Liver (tissue), 9 donors: ENCODE measurements around the gene PAIP2. TPM values are rescaled to one million over a fixed set of nuclear protein-coding genes. Genes with fewer than 3 reads are reported as not detected.

Source experiments
- DNase-seq: peaks from one replicate; pipeline ENCODE4 v3.0.0-alpha.2; 2017; ENCODE audit warnings: low spot score
- H3K27ac ChIP-seq, 2 donors: one replicate each; pipeline ENCODE4 v1.7.0; 2013; ENCODE audit warnings: inconsistent platforms in 2 of 2, low read length in 2 of 2, control low read depth in 1 of 2, low read depth in 1 of 2, mild to moderate bottlenecking in 1 of 2
- H3K27me3 ChIP-seq, 4 donors: one replicate each; pipeline versions ENCODE4 v1.6.1 to v1.7.0; 2013; ENCODE audit warnings: low read length in 3 of 4, inconsistent platforms in 1 of 4, mild to moderate bottlenecking in 1 of 4, moderate library complexity in 1 of 4; ENCODE audit not compliant: control insufficient read depth in 4 of 4, insufficient read depth in 4 of 4
- H3K36me3 ChIP-seq, 4 donors: one replicate each; pipeline versions ENCODE4 v1.6.1 to v1.7.0; 2013; ENCODE audit warnings: low read length in 3 of 4, mild to moderate bottlenecking in 3 of 4, low read depth in 1 of 4, moderate library complexity in 1 of 4; ENCODE audit not compliant: control insufficient read depth in 4 of 4, insufficient read depth in 3 of 4
- H3K4me1 ChIP-seq, 4 donors: one replicate each; pipeline versions ENCODE4 v1.6.1 to v1.7.0; 2013; ENCODE audit warnings: low read length in 3 of 4, mild to moderate bottlenecking in 3 of 4, moderate library complexity in 1 of 4; ENCODE audit not compliant: control insufficient read depth in 4 of 4, insufficient read depth in 4 of 4
- H3K4me3 ChIP-seq, 3 donors: one replicate each; pipeline versions ENCODE4 v1.6.1 to v1.7.0; 2013; ENCODE audit warnings: low read length in 3 of 3, control low read depth in 1 of 3, low read depth in 1 of 3, mild to moderate bottlenecking in 1 of 3
- H3K9ac ChIP-seq, 2 donors: one replicate each; pipeline ENCODE4 v1.7.0; 2013; ENCODE audit warnings: low read length in 2 of 2, mild to moderate bottlenecking in 2 of 2, moderate library complexity in 2 of 2, control low read depth in 1 of 2, low read depth in 1 of 2
- H3K9me3 ChIP-seq, 4 donors: one replicate each; pipeline versions ENCODE4 v1.6.1 to v1.7.0; 2013; ENCODE audit warnings: low read length in 3 of 4; ENCODE audit not compliant: control insufficient read depth in 4 of 4
- ATF3 ChIP-seq: IDR thresholded peaks from 2 replicates; pipeline ENCODE4 v1.6.1; 2016; ENCODE audit warnings: antibody characterized with exemption
- EGR1 ChIP-seq, 2 donors: IDR thresholded peaks; 2 replicates each; pipeline ENCODE4 v1.6.1; 2016 to 2018; ENCODE audit warnings: antibody characterized with exemption in 2 of 2, low read depth in 2 of 2
- FOXA1 ChIP-seq: IDR thresholded peaks from 2 replicates; pipeline ENCODE4 v1.6.1; 2016; ENCODE audit warnings: antibody characterized with exemption
- FOXA2 ChIP-seq: IDR thresholded peaks from 2 replicates; pipeline ENCODE4 v1.6.1; 2016; ENCODE audit warnings: antibody characterized with exemption
- GABPA ChIP-seq, 2 donors: IDR thresholded peaks in 1 of 2; conservative IDR thresholded peaks in 1 of 2; 2 replicates each; pipeline ENCODE4 v1.6.1; 2016; ENCODE audit warnings: antibody characterized with exemption in 2 of 2, mild to moderate bottlenecking in 1 of 2, moderate library complexity in 1 of 2
- HNF4A ChIP-seq, 2 donors: conservative IDR thresholded peaks; 2 replicates each; pipeline ENCODE4 v1.6.1; 2016; ENCODE audit warnings: antibody characterized with exemption in 2 of 2, mild to moderate bottlenecking in 2 of 2
- HNF4G ChIP-seq: IDR thresholded peaks from 2 replicates; pipeline ENCODE4 v1.6.1; 2016; ENCODE audit warnings: antibody characterized with exemption
- JUND ChIP-seq, 2 donors: IDR thresholded peaks; 2 replicates each; pipeline ENCODE4 v1.6.1; 2016; ENCODE audit warnings: antibody characterized with exemption in 2 of 2
- NR2F2 ChIP-seq: IDR thresholded peaks from 2 replicates; pipeline ENCODE4 v1.6.1; 2016; ENCODE audit warnings: antibody characterized with exemption
- RAD21 ChIP-seq, 2 donors: IDR thresholded peaks; 2 replicates each; pipeline ENCODE4 v1.6.1; 2016; ENCODE audit warnings: antibody characterized with exemption in 2 of 2, mild to moderate bottlenecking in 2 of 2
- RXRA ChIP-seq, 2 donors: IDR thresholded peaks; 2 replicates each; pipeline ENCODE4 v1.6.1; 2017 to 2018; ENCODE audit warnings: antibody characterized with exemption in 2 of 2, mild to moderate bottlenecking in 1 of 2
- SP1 ChIP-seq: IDR thresholded peaks from 2 replicates; pipeline ENCODE4 v1.6.1; 2018; ENCODE audit warnings: antibody characterized with exemption, mild to moderate bottlenecking
- TAF1 ChIP-seq: conservative IDR thresholded peaks from 2 replicates; pipeline ENCODE4 v1.6.1; 2016; ENCODE audit warnings: antibody characterized with exemption, mild to moderate bottlenecking
- YY1 ChIP-seq: IDR thresholded peaks from 2 replicates; pipeline ENCODE4 v1.6.1; 2016; ENCODE audit warnings: antibody characterized with exemption, mild to moderate bottlenecking
- WGBS: extraction: QIAGEN DNeasy Blood & Tissue Kit; methylation state at CpG from one replicate; pipeline ENCODE4 v1.1.7; 2013; 5-methylcytosine and 5-hydroxymethylcytosine counted together
- polyA plus RNA-seq, 2 donors: library from polyadenylated mRNA; stranded (reverse) in 1 of 2; unstranded in 1 of 2; fragments of 200-250 nt in 1 of 2; fragments of >200 nt in 1 of 2; fragmentation: Nextera tagmentation in 1 of 2; extraction: Ambion mirVana in 1 of 2; gene quantifications; one replicate each; pipeline versions ENCODE4 v1.2.1 to v1.2.3, GENCODE V29; 2013 to 2015
- total RNA-seq, 2 donors: library from RNA; depleted of rRNA; stranded (reverse); fragments of >200 nt; gene quantifications; one replicate each; pipeline ENCODE4 v1.2.3, GENCODE V29; 2014
- TF ChIP-seq, protein P1 (sequence below): IDR thresholded peaks from 2 replicates; pipeline ENCODE4 v1.6.1; 2016; ENCODE audit warnings: antibody characterized with exemption
- TF ChIP-seq, protein P2 (sequence below): IDR thresholded peaks from 2 replicates; pipeline ENCODE4 v1.6.1; 2016; ENCODE audit warnings: antibody characterized with exemption, mild to moderate bottlenecking
- TF ChIP-seq, protein P3 (sequence below): IDR thresholded peaks from 2 replicates; pipeline ENCODE4 v1.6.1; 2016; ENCODE audit warnings: antibody characterized with exemption
- TF ChIP-seq, protein P4 (sequence below): fragments of 150-350 bp; IDR thresholded peaks from 2 replicates; pipeline ENCODE4 v1.5.1; 2017; ENCODE audit warnings: improper control_type of control experiment, low read depth, low read length; ENCODE audit not compliant: missing input control
- donor health status: healthy.
- donor health status: healthy.
- donor health status: healthy.
- donor health status: healthy.
- donor health status: healthy.

Gene PAIP2
- total and polyA plus RNA-seq, 4 donors: 41.5 to 63.2 (median 45.1) TPM

GRCh38 chr5:139388198-139388821 is 46.7 kb downstream of the PAIP2 start (continued):
- no peak for TF ChIP-seq RXRA (IDR thresholded peaks at IDR 0.05)
- no peak for TF ChIP-seq NR2F2
- no peak for TF ChIP-seq ATF3
- no peak for TF ChIP-seq RAD21 (IDR thresholded peaks at IDR 0.05)

GRCh38 chr5:139389701-139390638 is 48.3 kb downstream of the PAIP2 start, which contains the start of gene MZB1:
MZB1 (minus strand) TSS chr5:139389913; CDS start chr5:139389856, 57 bp downstream.
- Histone ChIP-seq H3K4me3 (no peak within 1 kb of the TSS), H3K27me3 (peaks cover 0 to 3% (median 0%) of the 10 kb centered on the region in 4 donors), H3K27ac (peak within 1 kb of the TSS in 1 of 2 donors; percentile 25), H3K4me1 (peaks cover 16 to 30% (median 25%) of the 10 kb centered on the region in 4 donors), H3K9ac (no peak within 1 kb of the TSS), H3K36me3 (no peaks in the 10 kb centered on the region), H3K9me3 (no peaks in the 10 kb centered on the region)
- DNase-seq: no peak
- TF ChIP-seq HNF4A (conservative IDR thresholded peaks at IDR 0.05) (no peak), JUND (IDR thresholded peaks at IDR 0.05) (no peak), NR2F2 (no peak), HNF4G (no peak), FOXA1 (no peak), EGR1 (IDR thresholded peaks at IDR 0.05; ENCODE audit: low read depth in 2 of 2) (no peak), ATF3 (no peak), RAD21 (IDR thresholded peaks at IDR 0.05) (no peak), YY1 (no peak), RXRA (IDR thresholded peaks at IDR 0.05) (no peak), TAF1 (no peak), GABPA (IDR thresholded peaks at IDR 0.05 in 1 of 2, conservative IDR thresholded peaks at IDR 0.05 in 1 of 2) (no peak), SP1 (no peak), FOXA2 (no peak)
- TF ChIP-seq, protein P1, sequence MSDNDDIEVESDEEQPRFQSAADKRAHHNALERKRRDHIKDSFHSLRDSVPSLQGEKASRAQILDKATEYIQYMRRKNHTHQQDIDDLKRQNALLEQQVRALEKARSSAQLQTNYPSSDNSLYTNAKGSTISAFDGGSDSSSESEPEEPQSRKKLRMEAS: no peak
- TF ChIP-seq, protein P2, sequence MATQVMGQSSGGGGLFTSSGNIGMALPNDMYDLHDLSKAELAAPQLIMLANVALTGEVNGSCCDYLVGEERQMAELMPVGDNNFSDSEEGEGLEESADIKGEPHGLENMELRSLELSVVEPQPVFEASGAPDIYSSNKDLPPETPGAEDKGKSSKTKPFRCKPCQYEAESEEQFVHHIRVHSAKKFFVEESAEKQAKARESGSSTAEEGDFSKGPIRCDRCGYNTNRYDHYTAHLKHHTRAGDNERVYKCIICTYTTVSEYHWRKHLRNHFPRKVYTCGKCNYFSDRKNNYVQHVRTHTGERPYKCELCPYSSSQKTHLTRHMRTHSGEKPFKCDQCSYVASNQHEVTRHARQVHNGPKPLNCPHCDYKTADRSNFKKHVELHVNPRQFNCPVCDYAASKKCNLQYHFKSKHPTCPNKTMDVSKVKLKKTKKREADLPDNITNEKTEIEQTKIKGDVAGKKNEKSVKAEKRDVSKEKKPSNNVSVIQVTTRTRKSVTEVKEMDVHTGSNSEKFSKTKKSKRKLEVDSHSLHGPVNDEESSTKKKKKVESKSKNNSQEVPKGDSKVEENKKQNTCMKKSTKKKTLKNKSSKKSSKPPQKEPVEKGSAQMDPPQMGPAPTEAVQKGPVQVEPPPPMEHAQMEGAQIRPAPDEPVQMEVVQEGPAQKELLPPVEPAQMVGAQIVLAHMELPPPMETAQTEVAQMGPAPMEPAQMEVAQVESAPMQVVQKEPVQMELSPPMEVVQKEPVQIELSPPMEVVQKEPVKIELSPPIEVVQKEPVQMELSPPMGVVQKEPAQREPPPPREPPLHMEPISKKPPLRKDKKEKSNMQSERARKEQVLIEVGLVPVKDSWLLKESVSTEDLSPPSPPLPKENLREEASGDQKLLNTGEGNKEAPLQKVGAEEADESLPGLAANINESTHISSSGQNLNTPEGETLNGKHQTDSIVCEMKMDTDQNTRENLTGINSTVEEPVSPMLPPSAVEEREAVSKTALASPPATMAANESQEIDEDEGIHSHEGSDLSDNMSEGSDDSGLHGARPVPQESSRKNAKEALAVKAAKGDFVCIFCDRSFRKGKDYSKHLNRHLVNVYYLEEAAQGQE: no peak
- TF ChIP-seq, protein P3, sequence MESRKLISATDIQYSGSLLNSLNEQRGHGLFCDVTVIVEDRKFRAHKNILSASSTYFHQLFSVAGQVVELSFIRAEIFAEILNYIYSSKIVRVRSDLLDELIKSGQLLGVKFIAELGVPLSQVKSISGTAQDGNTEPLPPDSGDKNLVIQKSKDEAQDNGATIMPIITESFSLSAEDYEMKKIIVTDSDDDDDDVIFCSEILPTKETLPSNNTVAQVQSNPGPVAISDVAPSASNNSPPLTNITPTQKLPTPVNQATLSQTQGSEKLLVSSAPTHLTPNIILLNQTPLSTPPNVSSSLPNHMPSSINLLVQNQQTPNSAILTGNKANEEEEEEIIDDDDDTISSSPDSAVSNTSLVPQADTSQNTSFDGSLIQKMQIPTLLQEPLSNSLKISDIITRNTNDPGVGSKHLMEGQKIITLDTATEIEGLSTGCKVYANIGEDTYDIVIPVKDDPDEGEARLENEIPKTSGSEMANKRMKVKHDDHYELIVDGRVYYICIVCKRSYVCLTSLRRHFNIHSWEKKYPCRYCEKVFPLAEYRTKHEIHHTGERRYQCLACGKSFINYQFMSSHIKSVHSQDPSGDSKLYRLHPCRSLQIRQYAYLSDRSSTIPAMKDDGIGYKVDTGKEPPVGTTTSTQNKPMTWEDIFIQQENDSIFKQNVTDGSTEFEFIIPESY: no peak
- TF ChIP-seq, protein P4, sequence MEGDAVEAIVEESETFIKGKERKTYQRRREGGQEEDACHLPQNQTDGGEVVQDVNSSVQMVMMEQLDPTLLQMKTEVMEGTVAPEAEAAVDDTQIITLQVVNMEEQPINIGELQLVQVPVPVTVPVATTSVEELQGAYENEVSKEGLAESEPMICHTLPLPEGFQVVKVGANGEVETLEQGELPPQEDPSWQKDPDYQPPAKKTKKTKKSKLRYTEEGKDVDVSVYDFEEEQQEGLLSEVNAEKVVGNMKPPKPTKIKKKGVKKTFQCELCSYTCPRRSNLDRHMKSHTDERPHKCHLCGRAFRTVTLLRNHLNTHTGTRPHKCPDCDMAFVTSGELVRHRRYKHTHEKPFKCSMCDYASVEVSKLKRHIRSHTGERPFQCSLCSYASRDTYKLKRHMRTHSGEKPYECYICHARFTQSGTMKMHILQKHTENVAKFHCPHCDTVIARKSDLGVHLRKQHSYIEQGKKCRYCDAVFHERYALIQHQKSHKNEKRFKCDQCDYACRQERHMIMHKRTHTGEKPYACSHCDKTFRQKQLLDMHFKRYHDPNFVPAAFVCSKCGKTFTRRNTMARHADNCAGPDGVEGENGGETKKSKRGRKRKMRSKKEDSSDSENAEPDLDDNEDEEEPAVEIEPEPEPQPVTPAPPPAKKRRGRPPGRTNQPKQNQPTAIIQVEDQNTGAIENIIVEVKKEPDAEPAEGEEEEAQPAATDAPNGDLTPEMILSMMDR: no peak
- WGBS: 68% methylated on average over 11 of the region's 11 CpGs
